ENCODE results near the gene REV1. TPM values are rescaled to one million over a fixed set of nuclear protein-coding genes. Genes with fewer than 3 reads are reported as not detected.
A peak's percentile ranks its signal among the peaks of the same experiment; 100 is the strongest.

Gene REV1
- total and polyA plus RNA-seq, 2 of the 13 experiments (the other 11 are each of a cell fraction or from before 2014, with no cell fraction given), result 49.1 to 71.8 TPM

- TF ChIP-seq RARA (CRISPR knock-in tag; IDR thresholded peaks at IDR 0.05) (peak; percentile 52; the same call in 1 of the 2 replicates), ZNF746 (CRISPR knock-in tag; IDR thresholded peaks at IDR 0.05) (no peak; the same call in 1 of the 2 replicates), EZH2 (conservative IDR thresholded peaks at IDR 0.05; ENCODE audit: low read depth, low read length) (no peak), ZNF343 (CRISPR knock-in tag; IDR thresholded peaks at IDR 0.05) (peak; percentile 90; the same call in 1 of the 2 replicates), CERS6 (CRISPR knock-in tag; IDR thresholded peaks at IDR 0.05) (no peak), PRDM10 (CRISPR knock-in tag; IDR thresholded peaks at IDR 0.05; ENCODE audit: low read depth) (no peak), YY1 (IDR thresholded peaks at IDR 0.05; ENCODE audit: insufficient read depth, insufficient replicate concordance, low read depth, low read length) (peak; percentile 12), GTF3A (CRISPR knock-in tag; conservative IDR thresholded peaks at IDR 0.05) (peak; percentile 92; the same call in 1 of the 2 replicates), NR0B2 (CRISPR knock-in tag; IDR thresholded peaks at IDR 0.05) (peak; percentile 73), RAD51 (IDR thresholded peaks at IDR 0.05; ENCODE audit: borderline replicate concordance) (peak; percentile 32; the same call in 1 of the 2 replicates), LRRFIP1 (CRISPR knock-in tag; conservative IDR thresholded peaks at IDR 0.05) (no peak), ZNF792 (CRISPR knock-in tag; IDR thresholded peaks at IDR 0.05) (peak; percentile 68; the same call in 1 of the 2 replicates), TARDBP (CRISPR knock-in tag; IDR thresholded peaks at IDR 0.05) (peak; percentile 87), ZNF660 (CRISPR knock-in tag; IDR thresholded peaks at IDR 0.05; ENCODE audit: borderline replicate concordance, low read depth) (no peak), ZNF777 (CRISPR knock-in tag; IDR thresholded peaks at IDR 0.05) (peak; percentile 61; the same call in 1 of the 2 replicates), ZNF709 (CRISPR knock-in tag; IDR thresholded peaks at IDR 0.05) (peak; percentile 76), PBX3 (CRISPR knock-in tag; IDR thresholded peaks at IDR 0.05; ENCODE audit: borderline replicate concordance) (no peak), PLSCR1 (CRISPR knock-in tag; IDR thresholded peaks at IDR 0.05; ENCODE audit: borderline replicate concordance) (no peak; the same call in 1 of the 2 replicates)
These were observed at the start of gene REV1 (continued) for GRCh38 chr2:99489761-99490622.
